GM19438 (cell line): ENCODE measurements around the gene DALRD3.

Experiments
- ATAC-seq: cut with Tn5 transposase; IDR thresholded peaks from one replicate; pipeline ENCODE4 v1.9.1; 2021; ENCODE audit warnings: low read depth; ENCODE audit not compliant: unreplicated experiment

The DALRD3 gene, protein sequence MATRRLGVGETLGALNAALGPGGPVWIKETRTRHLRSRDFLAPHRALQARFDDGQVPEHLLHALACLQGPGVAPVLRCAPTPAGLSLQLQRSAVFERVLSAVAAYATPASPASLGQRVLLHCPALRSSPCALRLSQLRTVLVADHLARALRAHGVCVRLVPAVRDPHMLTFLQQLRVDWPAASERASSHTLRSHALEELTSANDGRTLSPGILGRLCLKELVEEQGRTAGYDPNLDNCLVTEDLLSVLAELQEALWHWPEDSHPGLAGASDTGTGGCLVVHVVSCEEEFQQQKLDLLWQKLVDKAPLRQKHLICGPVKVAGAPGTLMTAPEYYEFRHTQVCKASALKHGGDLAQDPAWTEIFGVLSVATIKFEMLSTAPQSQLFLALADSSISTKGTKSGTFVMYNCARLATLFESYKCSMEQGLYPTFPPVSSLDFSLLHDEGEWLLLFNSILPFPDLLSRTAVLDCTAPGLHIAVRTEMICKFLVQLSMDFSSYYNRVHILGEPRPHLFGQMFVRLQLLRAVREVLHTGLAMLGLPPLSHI

DNA sequence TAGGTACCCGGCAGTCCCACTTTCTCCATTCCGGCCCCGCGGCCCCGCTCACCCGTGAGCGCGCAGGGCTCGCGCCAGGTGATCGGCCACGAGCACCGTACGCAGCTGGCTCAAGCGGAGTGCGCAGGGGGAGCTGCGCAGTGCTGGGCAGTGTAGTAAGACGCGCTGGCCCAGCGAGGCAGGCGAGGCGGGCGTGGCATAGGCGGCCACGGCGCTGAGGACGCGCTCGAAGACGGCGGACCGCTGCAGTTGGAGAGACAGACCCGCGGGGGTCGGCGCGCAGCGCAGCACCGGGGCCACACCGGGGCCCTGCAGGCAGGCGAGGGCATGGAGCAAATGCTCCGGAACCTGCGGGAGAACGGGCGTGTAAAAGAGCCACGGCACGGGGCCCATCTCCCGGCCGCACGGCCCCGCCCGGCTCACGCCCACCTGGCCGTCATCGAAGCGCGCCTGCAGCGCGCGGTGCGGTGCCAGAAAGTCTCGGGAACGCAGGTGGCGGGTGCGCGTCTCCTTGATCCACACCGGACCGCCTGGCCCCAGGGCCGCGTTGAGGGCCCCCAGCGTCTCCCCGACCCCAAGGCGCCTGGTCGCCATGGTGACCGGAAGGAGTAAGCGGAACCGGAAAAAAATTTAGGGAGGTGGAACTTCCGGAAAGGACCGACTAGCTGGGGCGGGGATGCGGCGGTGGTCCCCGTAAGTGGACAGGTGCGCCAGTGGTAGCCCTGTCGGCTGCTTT, at the start of gene DALRD3:
Gene DALRD3 (minus strand): TSS at position 610 of the 736 bp plus-strand sequence. CDS start 16 bp downstream, at position 594.
- ATAC-seq = no peak

DNA sequence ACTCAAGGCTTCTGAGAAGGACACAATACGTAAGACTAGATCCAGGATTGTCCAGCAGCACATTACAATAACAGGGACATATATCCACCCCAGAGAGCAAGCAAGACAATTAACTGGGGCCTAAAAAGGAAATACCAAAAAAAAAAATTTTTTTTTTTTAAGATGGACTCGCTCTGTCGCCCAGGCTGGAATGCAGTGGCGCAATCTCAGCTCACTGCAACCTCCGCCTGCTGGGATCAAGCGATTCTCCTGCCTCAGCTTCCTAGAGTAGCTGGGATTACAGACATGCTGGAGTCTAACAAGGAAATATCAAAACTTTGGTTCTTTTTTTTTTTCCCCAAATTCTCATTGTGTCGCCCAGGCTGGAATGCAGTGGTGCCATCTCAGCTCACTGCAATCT, 39.6 kb upstream of the DALRD3 start:
- ATAC-seq = no peak

DNA sequence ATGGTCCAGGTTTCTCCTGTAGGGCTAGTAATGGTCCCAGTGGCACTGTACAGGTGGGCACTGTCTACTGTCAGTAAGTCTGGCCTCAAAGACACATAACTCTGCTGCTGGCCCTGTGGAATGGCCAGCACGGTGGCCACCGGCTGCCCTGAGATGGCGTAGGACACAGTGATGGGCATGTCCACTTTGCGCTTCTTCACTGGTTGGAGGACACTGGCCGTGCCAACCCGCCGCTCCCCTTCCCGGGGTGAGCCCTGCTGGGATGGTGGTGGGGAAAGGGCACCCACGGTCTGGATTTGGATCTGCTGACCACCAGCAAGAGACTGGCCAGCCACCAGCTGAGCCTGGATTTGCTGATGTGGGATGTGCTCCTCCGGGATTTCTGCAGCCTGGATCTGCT, 38.9 kb upstream of the DALRD3 start:
- ATAC-seq = no peak

DNA sequence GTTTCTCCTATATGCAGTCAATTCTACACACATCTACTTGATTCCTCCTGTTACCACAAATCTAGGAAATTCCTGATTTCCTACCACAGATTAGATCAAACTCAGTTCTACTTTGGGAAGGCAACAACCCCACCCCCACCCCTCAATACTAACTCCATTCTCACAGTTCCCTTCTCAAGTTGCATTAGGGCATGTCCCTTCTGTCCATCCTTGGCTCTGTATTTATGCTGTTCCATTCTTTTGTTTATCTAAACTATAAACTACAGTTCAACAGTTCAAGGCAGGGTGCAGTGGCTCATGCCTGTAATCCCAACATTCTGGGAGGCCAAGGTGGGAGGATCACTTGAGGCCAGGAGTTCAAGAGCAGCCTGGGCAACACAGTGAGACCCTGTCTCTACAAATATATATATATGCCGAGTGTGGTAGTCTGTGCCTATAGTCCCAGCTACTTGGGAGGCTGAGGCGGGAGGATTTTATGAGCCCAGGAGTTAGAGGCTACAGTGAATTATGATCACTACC, 36.0 kb upstream of the DALRD3 start:
- no peak for ATAC-seq

DNA sequence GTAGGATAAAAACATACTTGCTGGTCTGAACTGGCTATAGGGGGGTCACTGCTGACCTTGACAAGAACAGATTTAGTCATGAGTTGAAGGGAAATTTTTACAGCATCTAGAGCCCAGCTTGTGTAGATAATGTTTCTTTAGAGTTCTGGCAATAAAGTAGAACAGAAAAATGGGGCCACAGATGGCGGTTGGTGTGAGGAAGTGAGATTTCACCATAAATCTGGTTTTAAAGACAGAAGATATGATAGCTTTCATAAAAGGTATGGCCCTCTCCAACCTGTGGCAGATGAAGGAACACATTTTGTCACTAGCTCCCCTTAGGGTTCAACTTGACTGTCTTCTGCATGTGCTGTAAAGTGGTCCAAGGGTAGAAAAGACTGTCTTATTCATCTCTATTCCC, 35.2 kb upstream of the DALRD3 start:
- no peak for ATAC-seq

DNA sequence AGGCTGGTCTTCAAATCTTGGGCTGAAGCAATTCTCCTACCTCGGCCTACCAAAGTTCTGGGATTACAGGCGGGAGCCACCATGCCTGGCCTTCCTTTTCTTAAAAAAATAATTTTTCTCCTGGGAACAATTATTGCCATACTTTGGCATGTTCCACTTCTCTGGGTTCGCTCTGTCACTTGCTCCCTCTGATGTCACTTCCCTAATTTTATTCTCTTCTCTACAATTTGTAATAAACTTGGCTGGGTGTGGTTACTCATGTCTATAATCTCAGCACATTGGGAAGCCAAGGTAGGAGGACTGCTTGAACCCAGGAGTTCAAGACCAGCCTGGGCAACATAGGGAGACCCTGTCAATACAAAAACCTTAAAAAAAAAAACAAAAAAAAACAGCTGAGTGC, 16.9 kb upstream of the DALRD3 start:
- ATAC-seq = no peak

DNA sequence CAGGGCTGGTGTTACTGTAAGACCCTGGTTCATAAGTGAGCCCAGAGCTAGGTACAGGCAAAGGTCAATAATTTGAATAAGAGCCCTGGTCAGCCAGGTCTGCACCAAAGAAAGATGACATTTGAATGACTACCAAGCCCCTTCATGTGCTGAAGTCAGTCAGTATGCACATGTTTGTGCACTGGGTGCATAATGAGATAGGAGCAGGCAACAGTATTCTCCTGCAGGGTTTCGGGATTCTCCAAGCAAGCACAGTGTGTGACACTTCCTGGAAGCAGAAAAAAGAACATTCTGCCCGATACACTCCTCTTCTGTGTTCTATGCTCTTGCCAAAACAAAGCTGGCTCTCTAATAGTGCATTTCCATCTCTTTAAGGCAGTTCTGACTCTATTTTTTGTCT, 16.3 kb upstream of the DALRD3 start:
- ATAC-seq = no peak

DNA sequence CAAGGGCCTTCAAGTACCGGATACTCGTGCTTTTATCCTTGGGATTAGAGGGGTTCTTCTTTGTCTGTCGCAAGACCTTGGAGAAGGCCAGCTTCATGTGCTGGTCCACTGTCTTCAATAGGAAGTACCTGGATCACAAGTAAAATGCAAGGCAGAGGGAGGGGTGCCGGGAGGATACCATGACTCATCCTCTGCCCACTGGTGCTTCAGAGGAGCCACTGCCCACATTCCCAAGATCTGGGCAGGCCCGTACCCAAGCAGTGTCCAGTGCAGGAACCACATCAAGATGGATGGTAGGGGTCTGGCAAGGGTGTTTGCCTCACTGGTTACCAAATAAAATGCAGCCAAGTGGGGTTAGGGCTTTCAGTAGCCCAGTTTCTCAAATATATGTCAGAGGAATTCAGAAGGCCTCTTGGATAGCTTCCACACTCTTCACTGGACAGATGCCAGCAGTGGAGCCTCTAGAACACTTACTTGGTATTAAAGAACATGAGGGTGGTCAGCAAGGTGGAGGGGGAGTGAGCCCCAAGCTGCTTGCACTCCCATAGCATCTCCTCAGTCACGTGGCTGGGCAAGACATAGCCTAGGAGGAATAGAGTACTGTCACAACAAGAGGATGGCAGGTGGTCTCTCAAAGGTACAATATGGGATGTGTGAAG, 14.4 kb upstream of the DALRD3 start:
- no peak for ATAC-seq

DNA sequence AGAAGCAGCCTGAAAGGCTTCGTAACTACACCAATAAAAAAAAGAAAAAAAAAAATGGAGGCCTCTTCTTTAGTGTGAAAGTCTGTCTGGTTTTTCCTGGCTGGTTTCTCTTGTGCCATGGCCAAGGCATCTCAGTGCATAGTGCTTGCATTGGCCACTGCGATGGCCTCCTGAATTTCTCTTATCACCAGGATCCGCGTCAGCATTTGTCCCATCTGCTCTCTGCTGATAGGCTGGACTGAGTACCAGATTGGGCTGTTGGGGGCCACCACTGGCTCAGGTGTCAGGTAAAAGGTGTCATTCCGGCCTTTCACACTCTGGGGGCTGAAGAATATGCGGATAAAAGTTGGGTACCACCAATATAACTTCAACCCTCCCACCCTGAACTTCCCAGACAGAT, 11.9 kb upstream of the DALRD3 start:
- no peak for ATAC-seq

DNA sequence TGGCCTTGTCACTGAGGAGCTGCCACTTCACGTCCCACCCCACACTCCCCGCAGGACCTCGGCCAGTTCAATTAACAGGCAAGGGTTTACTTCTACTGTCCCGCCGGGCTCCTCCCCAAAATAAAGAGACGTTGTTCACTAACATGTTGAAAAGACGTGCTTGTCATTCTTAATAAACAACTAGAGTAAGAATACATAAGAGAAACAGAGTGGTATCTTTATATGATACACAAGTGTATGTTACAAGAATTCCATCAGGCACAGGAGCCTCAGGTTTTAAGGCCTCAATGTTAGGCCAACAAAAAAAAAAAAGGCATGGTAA, 11.1 kb upstream of the DALRD3 start:
- no peak for ATAC-seq

DNA sequence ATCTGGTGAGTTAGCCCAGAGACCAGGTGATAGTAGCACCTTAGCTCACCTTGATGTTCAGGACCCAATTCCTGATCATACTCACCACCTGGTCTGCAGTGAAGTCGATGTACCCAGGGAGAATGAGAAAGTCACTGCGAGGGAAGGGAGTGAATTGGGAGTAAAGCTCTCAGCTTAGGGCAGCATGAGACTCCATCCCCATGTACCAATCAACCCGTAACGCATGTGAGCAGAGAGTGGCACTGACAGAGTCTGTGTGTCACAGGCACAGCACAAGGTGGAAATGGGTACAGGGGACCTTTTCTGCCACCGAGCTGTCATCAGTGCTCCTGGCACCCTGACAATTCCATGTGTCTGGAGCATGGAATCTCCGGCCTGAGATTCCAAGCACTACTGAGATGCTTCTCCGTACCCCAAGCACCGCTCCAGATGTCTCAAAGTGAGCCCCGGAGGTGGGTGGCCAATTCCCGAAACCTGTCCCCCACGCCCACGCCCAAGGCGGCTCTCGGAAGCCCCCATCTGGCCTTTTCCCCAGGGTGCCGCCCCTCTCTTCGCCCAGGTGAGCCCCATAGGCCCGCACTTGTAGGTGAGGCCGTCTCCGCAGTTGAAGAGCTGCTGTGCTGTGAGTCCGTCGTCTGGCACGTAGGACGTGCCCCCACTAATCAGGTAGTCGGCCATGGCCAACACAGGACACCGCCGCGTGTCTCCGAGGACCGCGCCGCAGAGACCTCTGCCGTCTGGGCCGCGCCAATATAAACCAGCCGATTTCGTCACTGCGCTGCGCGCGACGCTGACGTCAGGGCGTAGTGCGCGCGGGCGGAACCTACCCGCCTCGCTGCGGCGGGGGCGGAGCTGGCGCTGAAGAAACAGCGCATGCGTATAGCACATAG, 10.5 kb upstream of the DALRD3 start, which contains the start of gene IMPDH2:
Gene IMPDH2 (minus strand): TSS at position 726 of the 890 bp plus-strand sequence. CDS start 48 bp downstream, at position 678.
- peak; percentile 89 for ATAC-seq

DNA sequence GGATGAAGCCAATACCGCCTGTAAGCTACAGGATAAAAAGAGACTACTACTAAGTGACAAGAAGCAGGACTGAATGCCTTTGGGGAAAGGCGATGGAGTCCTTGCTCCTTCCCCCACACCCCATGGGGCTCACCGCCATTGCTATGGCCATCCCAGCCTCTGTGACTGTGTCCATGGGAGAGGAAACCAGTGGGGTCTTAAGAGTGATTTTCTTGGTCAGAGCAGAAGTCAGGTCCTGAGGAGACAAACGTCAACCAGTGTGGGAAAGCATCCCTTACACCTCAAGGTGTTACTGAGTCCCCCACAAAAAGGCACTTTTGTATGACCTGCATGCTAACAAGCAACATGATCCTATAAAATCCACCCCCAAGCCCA, 9.9 kb upstream of the DALRD3 start:
- no peak for ATAC-seq

DNA sequence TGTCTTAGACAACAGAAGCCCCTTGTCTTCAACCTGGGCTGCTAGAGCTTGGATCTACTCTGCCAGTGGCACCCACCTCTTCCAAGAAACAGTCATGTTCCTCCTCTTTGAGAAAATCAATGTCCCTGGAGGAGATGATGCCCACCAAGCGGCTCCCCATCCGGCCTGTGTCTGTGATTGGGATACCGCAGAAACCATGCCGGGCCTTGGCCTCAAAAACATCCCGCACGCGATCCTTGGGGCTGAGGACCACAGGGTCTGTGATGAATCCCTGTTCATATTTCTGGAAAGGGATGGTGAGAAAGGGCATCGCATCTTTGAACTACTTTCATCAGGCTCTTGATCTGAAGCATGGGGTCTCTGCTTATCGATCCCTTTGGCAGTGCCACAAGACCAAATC, 9.3 kb upstream of the DALRD3 start:
- no peak for ATAC-seq

DNA sequence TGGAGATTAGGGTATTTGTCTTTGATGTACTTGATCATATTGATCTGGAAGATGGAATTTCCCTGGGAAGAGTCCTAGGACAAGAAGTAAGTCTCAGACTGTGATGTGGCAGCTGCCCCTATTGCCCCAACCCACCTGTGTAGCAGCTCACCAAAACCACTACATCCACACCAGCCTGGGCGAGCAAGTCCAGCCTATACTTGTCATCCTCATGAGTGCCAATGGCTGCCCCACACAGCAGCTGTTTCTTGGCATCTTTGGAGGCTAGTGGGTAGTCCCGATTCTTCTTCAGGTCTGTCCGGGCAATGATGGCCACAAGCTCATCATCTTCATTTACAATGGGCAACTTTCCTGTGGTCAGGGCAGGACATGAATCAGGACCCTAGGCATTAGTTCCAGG, 8.2 kb upstream of the DALRD3 start:
- no peak for ATAC-seq

DNA sequence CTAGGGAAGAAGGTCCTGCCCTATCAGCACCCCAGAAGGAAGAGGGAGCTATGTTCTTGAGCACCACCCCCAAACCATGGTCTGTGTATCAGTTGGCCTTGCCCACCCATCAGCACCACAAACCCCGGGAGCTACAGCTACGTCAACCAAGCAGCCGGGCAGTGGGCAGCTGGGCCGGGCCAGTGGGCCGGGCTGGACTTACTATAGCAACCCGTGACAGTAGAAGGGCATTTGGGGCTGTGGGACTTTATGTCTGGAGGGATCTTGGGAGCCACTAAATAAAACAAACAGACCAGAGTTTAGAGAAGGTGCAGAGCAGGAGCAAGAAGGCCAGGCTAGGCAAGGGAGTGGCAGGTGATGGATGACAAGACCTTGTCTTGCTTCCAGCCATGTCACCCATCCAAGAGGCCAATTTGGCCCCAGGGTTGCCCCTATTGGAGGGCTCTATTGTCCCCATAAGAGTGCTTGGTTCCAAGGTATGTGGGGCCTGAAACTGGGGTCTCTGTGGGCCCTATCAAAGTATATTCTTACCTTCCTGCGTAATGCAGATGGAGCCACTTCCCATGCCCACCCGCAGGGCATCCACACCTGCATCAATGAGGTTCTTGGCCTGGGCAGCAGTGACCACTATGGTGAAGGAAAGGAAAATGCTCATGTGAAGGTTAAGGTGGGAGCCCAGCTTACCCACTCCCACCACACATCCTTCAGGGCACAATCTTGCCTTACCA, 7.6 kb upstream of the DALRD3 start:
- no peak for ATAC-seq

DNA sequence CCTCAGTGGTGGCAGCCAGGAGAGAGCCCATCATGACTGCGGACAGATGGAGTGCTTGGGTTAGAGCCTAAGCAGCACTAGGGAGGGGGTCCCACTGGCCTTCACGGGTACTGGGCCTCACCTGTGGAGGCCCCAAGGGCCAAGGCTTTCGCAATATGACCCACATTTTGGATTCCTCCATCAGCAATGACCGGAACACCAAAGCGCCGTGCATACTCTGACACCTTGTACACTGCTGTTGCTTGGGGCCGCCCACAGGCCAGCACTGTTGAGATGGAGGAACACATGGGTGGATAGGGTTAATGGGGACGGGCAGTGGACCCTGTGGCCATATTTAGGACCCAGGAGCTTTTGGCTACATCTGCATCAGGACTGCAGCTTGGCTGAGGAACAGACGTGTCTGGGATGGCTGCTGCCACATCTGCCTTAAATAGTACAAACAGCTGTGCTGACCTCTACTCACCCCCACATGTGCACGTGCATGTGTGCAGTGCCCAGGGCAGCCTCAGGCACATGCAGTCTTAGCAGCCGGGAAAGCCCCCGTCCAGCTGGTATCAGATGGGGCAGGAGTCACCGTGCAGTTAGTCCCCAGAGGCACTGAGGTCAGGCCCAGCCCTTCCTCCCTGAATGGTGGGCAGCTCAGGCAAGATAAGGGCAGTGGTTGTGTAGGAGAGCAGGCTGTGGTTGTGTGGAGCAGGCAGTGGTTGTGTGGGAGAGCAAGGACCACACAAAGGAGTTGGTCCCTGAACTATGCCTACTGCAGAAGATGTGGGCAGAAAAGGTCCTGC, 6.8 kb upstream of the DALRD3 start:
- ATAC-seq = no peak

DNA sequence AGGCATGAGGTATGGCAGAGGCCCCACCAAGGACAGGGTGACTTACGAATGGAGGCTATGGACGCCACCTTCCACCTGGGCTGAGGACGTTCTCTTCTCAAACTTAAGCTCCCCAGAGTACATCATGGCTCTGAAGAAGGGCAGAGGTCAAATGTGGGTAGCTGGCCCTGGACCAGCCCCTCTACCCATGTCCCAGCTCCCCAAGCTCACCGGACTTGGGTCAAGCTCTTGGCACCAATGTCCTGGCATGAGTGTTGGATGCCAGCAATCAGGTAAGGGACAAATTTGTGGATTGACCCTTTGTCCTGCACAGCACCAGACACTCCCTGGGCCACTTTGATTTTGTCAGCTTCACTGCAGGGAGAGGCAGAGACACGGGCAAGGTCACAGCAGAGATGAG, 6.1 kb upstream of the DALRD3 start:
- ATAC-seq = no peak

DNA sequence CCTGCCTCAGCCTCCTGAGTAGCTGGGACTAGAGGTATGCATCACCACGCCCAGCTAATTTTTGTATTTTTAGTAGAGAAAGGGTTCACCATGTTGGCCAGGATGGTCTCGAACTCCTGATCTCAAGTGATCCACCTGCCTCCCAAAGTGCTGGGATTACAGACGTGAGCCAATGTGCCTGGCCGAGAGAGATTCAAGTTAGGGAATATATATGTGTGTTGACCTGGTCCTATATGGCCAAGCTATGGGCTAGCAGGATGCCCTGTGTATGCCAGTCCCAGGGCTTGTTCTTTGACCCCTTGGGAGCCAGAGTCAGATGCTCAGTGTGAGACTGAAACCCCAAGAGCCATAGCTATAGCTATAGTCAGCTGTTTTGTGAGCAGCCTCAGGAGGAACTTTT, 5.4 kb upstream of the DALRD3 start:
- ATAC-seq = no peak

DNA sequence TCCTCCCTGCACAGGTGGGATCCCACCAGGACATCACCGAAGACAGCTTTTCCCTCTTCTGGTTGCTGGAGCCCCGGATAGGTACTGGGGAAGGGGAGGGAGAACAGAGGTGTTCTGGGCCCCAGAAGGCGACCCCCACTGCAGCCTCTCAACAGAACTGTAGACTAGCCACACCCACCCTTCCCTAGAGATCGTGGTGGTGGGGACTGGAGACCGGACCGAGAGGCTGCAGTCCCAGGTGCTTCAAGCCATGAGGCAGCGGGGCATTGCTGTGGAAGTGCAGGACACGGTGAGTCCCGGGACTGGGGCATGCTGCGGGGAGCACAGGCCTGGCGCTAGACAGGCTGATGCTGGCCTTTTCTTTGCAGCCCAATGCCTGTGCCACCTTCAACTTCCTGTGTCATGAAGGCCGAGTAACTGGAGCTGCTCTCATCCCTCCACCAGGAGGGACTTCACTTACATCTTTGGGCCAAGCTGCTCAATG, 4.3 kb upstream of the DALRD3 start:
- ATAC-seq = no peak
